VCaP (cell line): ENCODE results near the gene THUMPD2.

ENCODE experiments used
- H3K27ac ChIP-seq: fragments of 450-650 bp; 2 replicates; pipeline ENCODE4 v1.5.1; 2017
- TF ChIP-seq, protein P1 (sequence below): fragments of 450-650 bp; conservative IDR thresholded peaks from 2 replicates; pipeline ENCODE4 v1.5.1; 2017; ENCODE audit warnings: mild to moderate bottlenecking, moderate library complexity

Gene THUMPD2

DNA sequence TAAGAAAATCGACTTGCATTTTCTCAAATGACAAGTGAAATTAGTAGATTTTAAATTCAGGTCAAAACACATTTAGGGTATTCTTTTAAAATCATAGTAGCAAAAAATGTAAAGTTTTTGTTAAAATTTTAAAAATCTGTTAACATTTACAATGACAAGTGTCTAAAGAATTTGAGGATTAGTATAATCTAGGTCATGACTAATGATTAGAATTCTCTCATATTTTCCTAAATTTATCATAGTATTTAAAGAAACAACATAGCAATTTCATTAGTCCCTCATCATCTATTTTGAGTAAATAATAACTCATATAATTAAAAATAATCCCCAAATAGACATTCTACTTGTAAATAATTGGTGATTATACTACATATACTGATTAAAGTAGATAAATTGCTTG, 23.6 kb downstream of the THUMPD2 start:
- TF ChIP-seq, protein P1, sequence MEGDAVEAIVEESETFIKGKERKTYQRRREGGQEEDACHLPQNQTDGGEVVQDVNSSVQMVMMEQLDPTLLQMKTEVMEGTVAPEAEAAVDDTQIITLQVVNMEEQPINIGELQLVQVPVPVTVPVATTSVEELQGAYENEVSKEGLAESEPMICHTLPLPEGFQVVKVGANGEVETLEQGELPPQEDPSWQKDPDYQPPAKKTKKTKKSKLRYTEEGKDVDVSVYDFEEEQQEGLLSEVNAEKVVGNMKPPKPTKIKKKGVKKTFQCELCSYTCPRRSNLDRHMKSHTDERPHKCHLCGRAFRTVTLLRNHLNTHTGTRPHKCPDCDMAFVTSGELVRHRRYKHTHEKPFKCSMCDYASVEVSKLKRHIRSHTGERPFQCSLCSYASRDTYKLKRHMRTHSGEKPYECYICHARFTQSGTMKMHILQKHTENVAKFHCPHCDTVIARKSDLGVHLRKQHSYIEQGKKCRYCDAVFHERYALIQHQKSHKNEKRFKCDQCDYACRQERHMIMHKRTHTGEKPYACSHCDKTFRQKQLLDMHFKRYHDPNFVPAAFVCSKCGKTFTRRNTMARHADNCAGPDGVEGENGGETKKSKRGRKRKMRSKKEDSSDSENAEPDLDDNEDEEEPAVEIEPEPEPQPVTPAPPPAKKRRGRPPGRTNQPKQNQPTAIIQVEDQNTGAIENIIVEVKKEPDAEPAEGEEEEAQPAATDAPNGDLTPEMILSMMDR: no peak
- H3K27ac ChIP-seq: no peak overlapping the region

DNA sequence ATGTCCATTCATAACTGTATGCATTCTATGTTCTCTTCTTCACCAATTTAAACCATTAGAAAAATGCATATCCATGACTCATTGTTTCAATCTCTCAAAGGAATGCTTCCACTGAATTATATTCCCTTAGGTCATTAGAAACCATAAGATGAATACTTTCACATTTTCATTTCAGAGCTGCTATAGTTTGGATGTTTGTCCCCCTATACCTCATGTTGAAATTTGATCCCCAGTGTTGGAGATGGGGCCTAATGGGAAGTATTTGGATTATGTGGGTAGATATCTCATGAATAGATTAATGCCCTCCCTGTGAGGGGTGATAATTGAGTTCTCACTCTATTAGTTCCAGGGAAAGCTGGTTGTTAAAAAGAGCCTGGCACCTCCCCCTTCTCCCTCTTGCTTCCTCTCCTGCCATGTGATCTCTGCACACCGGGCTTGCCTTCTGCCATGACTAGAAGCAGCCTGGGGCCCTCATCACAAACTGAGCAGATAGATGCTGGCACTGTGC, 35.7 kb downstream of the THUMPD2 start:
- TF ChIP-seq, protein P1: no peak
- H3K27ac ChIP-seq: no peak overlapping the region

DNA sequence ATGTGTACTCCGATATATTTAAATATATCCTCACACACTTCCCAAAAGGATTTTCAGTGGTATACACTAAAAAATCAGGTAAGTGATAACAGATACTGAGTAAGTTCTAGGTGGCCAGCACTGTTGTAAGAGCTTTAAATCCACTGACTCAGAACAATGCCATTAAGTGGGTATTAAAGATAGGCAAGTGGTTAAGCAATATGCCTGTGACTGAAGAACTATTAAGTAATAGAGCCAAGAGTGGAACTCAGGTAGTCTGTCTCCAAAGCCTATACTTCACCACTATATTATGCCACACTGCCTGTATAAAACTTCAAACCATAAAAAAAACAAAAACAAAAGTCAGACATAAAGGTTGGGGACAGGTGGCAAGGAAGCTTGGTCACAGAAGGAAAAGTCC, 37.2 kb downstream of the THUMPD2 start:
- TF ChIP-seq, protein P1: no peak
- H3K27ac ChIP-seq: no peak overlapping the region

DNA sequence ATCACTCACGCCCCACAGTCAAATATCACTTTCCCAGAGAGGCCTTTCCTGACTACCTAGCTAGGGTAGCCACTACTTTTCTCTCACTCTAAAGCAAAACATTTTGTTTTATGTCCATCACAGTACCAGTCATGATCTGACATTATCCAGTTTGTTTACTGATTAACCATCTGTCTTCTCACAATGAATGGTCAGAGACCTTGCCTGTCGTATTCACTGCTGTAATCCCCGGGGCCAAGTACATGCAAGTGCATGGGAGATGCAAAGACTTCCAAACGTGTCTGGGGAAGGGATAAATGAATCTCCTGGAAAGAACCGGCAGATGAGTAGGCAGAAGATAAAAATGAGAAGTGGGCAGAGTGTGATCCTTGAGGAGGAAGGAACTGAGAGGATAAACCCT, 39.7 kb downstream of the THUMPD2 start:
- TF ChIP-seq, protein P1: no peak
- no peak overlapping the region for H3K27ac ChIP-seq

DNA sequence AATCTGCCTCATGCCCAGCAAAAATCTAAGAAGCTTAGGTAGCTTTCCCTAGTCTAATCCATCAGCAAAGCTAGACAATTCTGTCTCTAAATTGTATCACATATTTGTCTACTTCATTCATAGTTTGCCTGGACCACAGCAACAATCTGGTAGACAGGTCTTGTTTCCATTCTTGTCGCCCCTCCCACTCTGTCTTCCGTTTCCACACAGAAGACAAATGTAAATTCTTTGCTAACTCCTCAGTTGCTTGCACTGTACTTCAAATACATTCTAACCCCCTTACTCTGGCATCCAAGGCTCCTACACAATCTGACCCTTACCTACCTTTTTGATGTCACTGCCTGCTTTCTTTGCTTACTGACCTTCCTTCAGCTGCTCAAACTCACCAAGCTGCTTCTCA, 40.1 kb downstream of the THUMPD2 start:
- H3K27ac ChIP-seq: no peak overlapping the region
- TF ChIP-seq, protein P1: no peak

DNA sequence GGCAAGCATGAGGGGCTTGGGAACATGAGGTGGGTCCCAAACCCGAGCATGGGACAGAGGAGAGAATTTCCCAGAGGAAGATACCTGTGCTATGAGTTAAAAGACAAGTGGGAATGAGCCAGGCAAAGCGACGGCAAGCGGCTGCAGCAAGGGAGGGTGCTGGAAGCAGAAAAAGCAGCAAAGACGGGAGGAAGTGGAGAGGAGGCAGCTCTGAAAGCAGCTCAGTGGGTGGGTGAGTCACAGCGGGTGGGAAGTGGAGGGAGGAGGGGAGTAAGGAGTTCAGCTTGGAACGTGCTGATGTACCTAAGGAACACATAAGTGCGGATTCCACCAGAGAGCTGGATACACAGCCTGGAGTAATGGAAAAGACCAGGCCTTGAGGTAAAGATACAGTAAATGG, 41.4 kb downstream of the THUMPD2 start:
- H3K27ac ChIP-seq: no peak overlapping the region
- TF ChIP-seq, protein P1: no peak

DNA sequence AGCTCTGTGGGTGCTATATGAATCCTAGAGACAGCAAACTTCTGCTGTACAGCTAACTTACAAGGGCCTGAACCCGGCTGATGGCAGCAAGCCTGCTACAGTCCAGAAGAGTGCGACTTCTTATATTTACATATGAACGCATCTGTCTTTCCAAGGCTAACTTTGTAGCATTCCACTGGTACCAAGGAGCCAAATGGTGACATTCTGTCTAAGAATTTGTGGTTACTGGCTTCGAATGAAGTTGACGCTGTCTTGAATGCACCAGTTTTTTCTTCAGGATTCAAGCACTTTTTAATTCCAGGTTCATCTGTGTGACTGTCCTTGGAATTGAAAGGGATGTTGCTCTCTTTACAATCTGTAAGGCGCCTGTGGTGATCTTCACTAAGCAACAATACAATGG, 42.4 kb downstream of the THUMPD2 start:
- TF ChIP-seq, protein P1: no peak
- H3K27ac ChIP-seq: no peak overlapping the region
